ENCODE data around the gene AKT3.
"Not testable (repeated sequence)": the region's sequence is repeated elsewhere in the genome, so short reads cannot be mapped to it uniquely, and the experiment has no call there.

The AKT3 gene

GRCh38 chr1:243680860-243681259 lies 169.2 kb downstream of the AKT3 start:
- no peak for DNase-seq

GRCh38 chr1:243672539-243673074 lies 177.4 kb downstream of the AKT3 start:
- no peak for DNase-seq

GRCh38 chr1:243667591-243667990 lies 182.5 kb downstream of the AKT3 start:
- no peak for DNase-seq

GRCh38 chr1:243667133-243667532 lies 182.9 kb downstream of the AKT3 start:
- no peak for DNase-seq

GRCh38 chr1:243663651-243664050 lies 186.4 kb downstream of the AKT3 start:
- no peak for DNase-seq

- not testable (repeated sequence) for DNase-seq
Measured at GRCh38 chr1:243662169-243662568, 187.9 kb downstream of the AKT3 start.

GRCh38 chr1:243658594-243659105 lies 191.4 kb downstream of the AKT3 start:
- no peak for DNase-seq

GRCh38 chr1:243657793-243658192 lies 192.2 kb downstream of the AKT3 start:
- DNase-seq, result no peak

- DNase-seq, result not testable (repeated sequence)
Measured at GRCh38 chr1:243649530-243649929, 200.5 kb downstream of the AKT3 start.

GRCh38 chr1:243646841-243647240 lies 203.2 kb downstream of the AKT3 start:
- DNase-seq, result no peak

GRCh38 chr1:243645281-243645680 lies 204.8 kb downstream of the AKT3 start:
- no peak for DNase-seq

GRCh38 chr1:243642936-243643335 lies 207.1 kb downstream of the AKT3 start:
- DNase-seq, result no peak

GRCh38 chr1:243639027-243639658 lies 210.9 kb downstream of the AKT3 start:
- no peak for DNase-seq

- no peak for DNase-seq
Measured at GRCh38 chr1:243638186-243638585, 211.9 kb downstream of the AKT3 start.

GRCh38 chr1:243628476-243628907 lies 221.6 kb downstream of the AKT3 start:
- DNase-seq, result no peak

- DNase-seq, result no peak
Measured at GRCh38 chr1:243623841-243624240, 226.2 kb downstream of the AKT3 start.

GRCh38 chr1:243621973-243622372 lies 228.1 kb downstream of the AKT3 start:
- DNase-seq, result no peak

- DNase-seq, result no peak
Measured at GRCh38 chr1:243620096-243620495, 229.9 kb downstream of the AKT3 start.

GRCh38 chr1:243609698-243610097 lies 240.3 kb downstream of the AKT3 start:
- DNase-seq, result no peak

- DNase-seq, result no peak
Measured at GRCh38 chr1:243605604-243606003, 244.4 kb downstream of the AKT3 start.

GRCh38 chr1:243601720-243602119 lies 248.3 kb downstream of the AKT3 start:
- no peak for DNase-seq

- DNase-seq, result no peak
Measured at GRCh38 chr1:243598433-243598832, 251.6 kb downstream of the AKT3 start.

- DNase-seq, result no peak
Measured at GRCh38 chr1:243597383-243597782, 252.7 kb downstream of the AKT3 start.

- peak; percentile 36 for DNase-seq
Measured at GRCh38 chr1:243596431-243597062, 253.5 kb downstream of the AKT3 start.

Measured in stimulated activated CD8-positive, alpha-beta memory T cell treated with anti-CD3 and anti-CD28 coated beads, Interleukin-4, amount 100 ng/mL, for 48 hours (primary cell).